ENCODE measurements around the gene MFAP4. TPM values are rescaled to one million over a fixed set of nuclear protein-coding genes. Genes with fewer than 3 reads are reported as not detected.

MFAP4 gene
- total and polyA plus RNA-seq, 10 donors: 10.1 to 48.4 (median 19.9) TPM

DNA sequence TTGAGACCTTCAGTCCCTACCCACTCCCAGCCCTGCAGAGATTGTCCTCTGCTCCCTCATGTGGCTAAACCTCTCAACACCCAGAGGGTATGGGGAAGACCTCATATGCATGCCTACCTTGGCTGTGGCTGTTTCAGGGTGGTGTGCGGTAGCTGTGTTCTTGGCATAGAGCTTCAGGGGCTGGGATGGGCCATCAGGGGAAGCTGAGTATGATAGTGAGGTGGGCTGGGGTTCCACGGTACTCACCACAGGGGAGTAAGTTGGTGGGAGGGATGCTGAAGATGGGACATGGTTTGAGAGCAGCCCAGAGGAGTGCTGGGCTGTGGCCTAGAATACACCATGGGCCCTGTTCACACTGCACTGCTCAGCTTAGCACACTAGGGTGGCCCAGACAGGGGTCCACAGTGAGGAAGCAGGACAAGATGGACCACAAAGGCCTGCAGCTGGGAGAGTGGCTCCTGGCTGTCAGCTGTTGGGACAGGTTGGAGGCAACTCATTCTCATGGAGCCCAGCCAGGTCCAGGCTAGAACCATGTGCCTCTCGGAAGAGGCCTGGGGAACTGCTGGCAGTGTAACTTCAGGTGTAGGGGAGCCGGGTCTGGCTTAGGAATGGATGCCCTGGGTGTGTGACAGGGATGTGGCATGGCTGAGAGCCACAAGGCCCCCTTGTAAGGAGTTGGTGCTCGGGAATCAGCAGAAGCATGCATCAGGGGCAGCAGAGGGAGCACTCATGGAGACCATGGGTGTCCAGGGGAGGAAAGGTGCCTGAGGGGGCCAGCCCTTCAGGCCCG, 3.1 kb downstream of the MFAP4 start:
- Histone ChIP-seq H3K36me3 (peaks cover 4 to 73% (median 50%) of the 10 kb centered on the region in 6 donors), H3K9me3 (no peaks in the 10 kb centered on the region), H3K27ac (peak overlapping the region in 5 of 8 donors; percentile 67 to 83 (median 77)), H3K4me3 (no peak overlapping the region), H3K27me3 (replicated peaks in 1 of 7) (peaks cover 0 to 9% (median 0%) of the 10 kb centered on the region in 7 donors), H3K4me1 (peaks cover 8 to 99% (median 58%) of the 10 kb centered on the region in 6 donors)
- intact Hi-C loops (cut with DNase I; ENCODE audit: low total_unique reads): no loop called here
- peak; percentile 59 for DNase-seq
- TF ChIP-seq POLR2AphosphoS5 (IDR thresholded peaks at IDR 0.05) (no peak), POLR2A (IDR thresholded peaks at IDR 0.05) (no peak)
- TF ChIP-seq, protein P1, sequence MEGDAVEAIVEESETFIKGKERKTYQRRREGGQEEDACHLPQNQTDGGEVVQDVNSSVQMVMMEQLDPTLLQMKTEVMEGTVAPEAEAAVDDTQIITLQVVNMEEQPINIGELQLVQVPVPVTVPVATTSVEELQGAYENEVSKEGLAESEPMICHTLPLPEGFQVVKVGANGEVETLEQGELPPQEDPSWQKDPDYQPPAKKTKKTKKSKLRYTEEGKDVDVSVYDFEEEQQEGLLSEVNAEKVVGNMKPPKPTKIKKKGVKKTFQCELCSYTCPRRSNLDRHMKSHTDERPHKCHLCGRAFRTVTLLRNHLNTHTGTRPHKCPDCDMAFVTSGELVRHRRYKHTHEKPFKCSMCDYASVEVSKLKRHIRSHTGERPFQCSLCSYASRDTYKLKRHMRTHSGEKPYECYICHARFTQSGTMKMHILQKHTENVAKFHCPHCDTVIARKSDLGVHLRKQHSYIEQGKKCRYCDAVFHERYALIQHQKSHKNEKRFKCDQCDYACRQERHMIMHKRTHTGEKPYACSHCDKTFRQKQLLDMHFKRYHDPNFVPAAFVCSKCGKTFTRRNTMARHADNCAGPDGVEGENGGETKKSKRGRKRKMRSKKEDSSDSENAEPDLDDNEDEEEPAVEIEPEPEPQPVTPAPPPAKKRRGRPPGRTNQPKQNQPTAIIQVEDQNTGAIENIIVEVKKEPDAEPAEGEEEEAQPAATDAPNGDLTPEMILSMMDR (IDR thresholded peaks at IDR 0.05 in 8 of 11, conservative IDR thresholded peaks at IDR 0.05 in 3 of 11): no peak
- 85 to 90% (median 88%) methylated on average over 5 to 6 of the region's 6 CpGs for WGBS, 5 donors

DNA sequence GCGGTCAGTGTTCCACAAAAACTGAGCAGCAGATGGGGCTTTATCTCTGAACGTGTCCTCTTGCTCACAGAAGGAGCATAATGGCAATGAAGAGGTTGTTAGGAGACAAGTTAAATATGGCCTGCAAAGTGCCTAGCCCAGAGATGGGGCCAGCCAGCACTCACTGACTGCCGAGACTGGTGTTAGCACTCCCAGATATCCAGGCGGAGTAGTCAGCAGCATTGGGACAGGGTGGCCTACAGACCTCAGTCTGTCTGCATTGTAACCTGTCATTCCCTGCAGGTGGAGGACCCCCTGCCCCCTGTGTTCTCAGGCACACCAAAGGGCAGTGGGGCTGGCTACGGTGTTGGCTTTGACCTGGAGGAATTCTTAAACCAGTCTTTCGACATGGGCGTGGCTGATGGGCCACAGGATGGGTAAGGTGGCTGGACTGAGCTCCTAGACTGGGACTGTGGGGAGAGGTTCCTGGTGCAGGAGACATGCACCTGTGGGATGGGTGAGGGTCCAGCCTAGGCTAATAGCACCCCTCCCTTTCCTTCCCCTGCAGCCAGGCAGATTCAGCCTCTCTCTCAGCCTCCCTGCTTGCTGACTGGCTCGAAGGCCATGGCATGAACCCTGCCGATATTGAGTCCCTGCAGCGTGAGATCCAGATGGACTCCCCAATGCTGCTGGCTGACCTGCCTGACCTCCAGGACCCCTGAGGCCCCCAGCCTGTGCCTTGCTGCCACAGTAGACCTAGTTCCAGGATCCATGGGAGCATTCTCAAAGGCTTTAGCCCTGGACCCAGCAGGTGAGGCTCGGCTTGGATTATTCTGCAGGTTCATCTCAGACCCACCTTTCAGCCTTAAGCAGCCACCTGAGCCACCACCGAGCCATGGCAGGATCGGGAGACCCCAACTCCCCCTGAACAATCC, 4.2 kb downstream of the MFAP4 start:
- H3K27me3 ChIP-seq (replicated peaks in 1 of 7): peaks cover 0 to 9% (median 0%) of the 10 kb centered on the region in 7 donors
- H3K36me3 ChIP-seq: peaks cover 4 to 73% (median 50%) of the 10 kb centered on the region in 6 donors
- DNase-seq: peak; percentile 60
- 87 to 94% (median 92%) methylated on average over 12 to 13 of the region's 13 CpGs for WGBS, 5 donors
- H3K4me3 ChIP-seq: no peak overlapping the region
- peaks cover 10 to 93% (median 58%) of the 10 kb centered on the region in 6 donors for H3K4me1 ChIP-seq
- peak in 2 of 3 donors; percentile 12 to 13 for TF ChIP-seq POLR2AphosphoS5 (IDR thresholded peaks at IDR 0.05)
- TF ChIP-seq, protein P1 (IDR thresholded peaks at IDR 0.05 in 8 of 11, conservative IDR thresholded peaks at IDR 0.05 in 3 of 11): no peak
- peak overlapping the region in 2 of 8 donors; percentile 13 to 77 for H3K27ac ChIP-seq
- H3K9me3 ChIP-seq: no peaks in the 10 kb centered on the region
- intact Hi-C loops (cut with DNase I; ENCODE audit: low total_unique reads): no loop called here

DNA sequence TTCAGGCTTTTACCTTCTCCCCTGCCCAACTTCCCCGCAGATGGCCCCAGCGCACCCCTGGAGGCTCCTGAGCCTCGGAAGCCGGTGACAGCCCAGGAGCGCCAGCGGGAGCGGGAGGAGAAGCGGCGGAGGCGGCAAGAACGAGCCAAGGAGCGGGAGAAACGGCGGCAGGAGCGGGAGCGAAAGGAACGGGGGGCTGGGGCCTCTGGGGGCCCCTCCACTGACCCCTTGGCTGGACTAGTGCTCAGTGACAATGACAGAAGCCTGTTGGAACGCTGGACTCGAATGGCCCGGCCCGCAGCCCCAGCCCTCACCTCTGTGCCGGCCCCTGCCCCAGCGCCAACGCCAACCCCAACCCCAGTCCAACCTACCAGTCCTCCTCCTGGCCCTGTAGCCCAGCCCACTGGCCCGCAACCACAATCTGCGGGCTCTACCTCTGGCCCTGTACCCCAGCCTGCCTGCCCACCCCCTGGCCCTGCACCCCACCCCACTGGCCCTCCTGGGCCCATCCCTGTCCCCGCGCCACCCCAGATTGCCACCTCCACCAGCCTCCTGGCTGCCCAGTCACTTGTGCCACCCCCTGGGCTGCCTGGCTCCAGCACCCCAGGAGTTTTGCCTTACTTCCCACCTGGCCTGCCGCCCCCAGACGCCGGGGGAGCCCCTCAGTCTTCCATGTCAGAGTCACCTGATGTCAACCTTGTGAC, 5.1 kb downstream of the MFAP4 start:
- TF ChIP-seq POLR2AphosphoS5 (IDR thresholded peaks at IDR 0.05): peak in 1 of 3 donors; percentile 19
- TF ChIP-seq, protein P1 (IDR thresholded peaks at IDR 0.05 in 8 of 11, conservative IDR thresholded peaks at IDR 0.05 in 3 of 11): no peak
- TF ChIP-seq POLR2A (IDR thresholded peaks at IDR 0.05): no peak
- Histone ChIP-seq H3K27me3 (replicated peaks in 1 of 7) (peaks cover 0 to 3% (median 0%) of the 10 kb centered on the region in 7 donors), H3K36me3 (peaks cover 4 to 73% (median 50%) of the 10 kb centered on the region in 6 donors), H3K4me1 (peaks cover 7 to 90% (median 58%) of the 10 kb centered on the region in 6 donors), H3K4me3 (no peak overlapping the region), H3K27ac (no peak overlapping the region), H3K9me3 (no peaks in the 10 kb centered on the region)
- DNase-seq: peak; percentile 74
- intact Hi-C loops (cut with DNase I; ENCODE audit: low total_unique reads): no loop called here
- WGBS, 5 donors: 95 to 96% (median 96%) methylated on average over 25 to 31 of the region's 31 CpGs

All from spleen (tissue), 11 donors.